Hepatocyte (in vitro differentiated cells): Measurements from ENCODE around the gene HEATR5A.

Source experiments
- EZH2phosphoT487 ChIP-seq: fragments of 200-600 bp; sonication (generic); IDR thresholded peaks from one replicate; pipeline ENCODE4 v1.6.1; 2018; ENCODE audit warnings: antibody characterized with exemption, mild to moderate bottlenecking, low read depth, moderate library complexity; ENCODE audit not compliant: unreplicated experiment, severe bottlenecking
- TF ChIP-seq, protein P1 (sequence below): fragments of 200-600 bp; sonication (generic); IDR thresholded peaks from 2 replicates; pipeline ENCODE4 v1.5.1; 2016; ENCODE audit warnings: antibody characterized with exemption, mild to moderate bottlenecking; ENCODE audit not compliant: poor library complexity

DNA sequence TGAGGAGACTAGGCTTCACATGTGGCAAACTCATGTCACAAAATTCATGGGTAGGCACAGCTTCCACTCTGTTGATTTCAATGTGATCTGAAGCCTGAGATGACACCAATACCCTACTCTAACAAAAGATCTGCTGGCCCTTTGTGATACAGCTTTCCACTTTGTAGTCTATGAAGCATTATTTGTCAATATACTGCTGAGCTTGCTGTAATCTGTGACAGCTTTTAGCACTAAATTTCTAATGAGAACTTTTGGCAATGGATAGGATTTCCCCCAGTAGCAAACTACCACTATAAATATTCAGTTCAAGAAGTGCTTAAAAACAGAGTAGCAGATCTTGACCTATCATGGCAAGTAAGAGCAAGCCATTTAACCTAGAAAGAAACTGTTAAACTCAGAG, 5.6 kb upstream of the HEATR5A start:
- TF ChIP-seq, protein P1, sequence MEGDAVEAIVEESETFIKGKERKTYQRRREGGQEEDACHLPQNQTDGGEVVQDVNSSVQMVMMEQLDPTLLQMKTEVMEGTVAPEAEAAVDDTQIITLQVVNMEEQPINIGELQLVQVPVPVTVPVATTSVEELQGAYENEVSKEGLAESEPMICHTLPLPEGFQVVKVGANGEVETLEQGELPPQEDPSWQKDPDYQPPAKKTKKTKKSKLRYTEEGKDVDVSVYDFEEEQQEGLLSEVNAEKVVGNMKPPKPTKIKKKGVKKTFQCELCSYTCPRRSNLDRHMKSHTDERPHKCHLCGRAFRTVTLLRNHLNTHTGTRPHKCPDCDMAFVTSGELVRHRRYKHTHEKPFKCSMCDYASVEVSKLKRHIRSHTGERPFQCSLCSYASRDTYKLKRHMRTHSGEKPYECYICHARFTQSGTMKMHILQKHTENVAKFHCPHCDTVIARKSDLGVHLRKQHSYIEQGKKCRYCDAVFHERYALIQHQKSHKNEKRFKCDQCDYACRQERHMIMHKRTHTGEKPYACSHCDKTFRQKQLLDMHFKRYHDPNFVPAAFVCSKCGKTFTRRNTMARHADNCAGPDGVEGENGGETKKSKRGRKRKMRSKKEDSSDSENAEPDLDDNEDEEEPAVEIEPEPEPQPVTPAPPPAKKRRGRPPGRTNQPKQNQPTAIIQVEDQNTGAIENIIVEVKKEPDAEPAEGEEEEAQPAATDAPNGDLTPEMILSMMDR, result no peak
- TF ChIP-seq EZH2phosphoT487, result no peak
